GM19025 (cell line): ENCODE measurements around the gene ADAMTSL3.
"Not testable (repeated sequence)": the region's sequence is repeated elsewhere in the genome, so short reads cannot be mapped to it uniquely, and the experiment has no call there.

Experiments
- ATAC-seq: cut with Tn5 transposase; IDR thresholded peaks from one replicate; pipeline ENCODE4 v1.9.1; 2021; ENCODE audit warnings: mild to moderate bottlenecking, low read depth, moderate library complexity; ENCODE audit not compliant: unreplicated experiment

Gene ADAMTSL3

DNA sequence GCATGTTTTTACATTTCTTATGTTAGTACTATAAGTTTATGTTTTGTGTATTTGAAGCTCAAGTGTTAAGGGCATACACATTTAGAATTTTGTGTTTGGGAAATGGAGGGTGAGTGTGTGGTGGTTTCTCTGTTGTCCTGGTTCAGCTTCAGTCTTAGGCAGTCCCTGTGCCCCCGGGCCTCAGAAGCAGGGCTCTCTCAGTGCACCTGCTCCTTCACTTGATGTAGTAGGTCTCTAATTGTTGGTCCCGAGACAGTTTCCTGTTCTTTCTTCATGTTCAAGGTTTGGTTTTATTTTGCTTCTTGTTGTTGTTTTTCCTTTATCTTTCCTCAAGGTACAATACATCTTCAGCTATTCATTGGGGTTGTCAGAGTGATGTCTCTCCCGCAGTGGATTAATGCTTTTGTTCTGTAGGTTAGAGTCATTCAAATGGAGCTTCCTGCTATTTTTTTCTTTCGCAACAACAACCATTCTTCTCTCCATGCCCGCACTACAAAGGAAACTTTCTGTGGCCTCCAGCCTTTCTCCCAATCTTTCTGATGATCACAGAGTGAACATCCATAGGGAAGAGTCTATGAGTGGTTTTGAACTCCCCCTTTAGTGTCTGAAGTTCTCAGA lies 403.9 kb downstream of the ADAMTSL3 start:
- no peak for ATAC-seq

DNA sequence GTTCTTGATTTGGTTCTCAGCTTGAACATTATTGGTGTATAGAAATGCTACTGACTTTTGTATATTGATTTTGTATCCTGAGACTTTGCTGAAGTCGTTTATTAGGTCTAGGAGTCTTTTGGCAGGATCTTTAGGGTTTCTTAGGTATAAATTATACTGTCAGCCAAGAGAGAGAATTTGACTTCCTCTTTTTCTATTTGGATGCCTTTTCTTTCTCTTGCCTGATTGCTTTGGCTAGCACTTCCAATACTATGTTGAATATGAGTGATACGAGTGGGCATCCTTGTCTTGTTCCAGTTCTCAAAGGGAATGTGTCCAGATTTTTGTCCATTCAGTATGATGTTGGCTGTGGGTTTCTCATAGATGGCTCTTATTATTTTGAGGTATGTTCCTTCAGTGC lies 409.8 kb downstream of the ADAMTSL3 start:
- ATAC-seq: not testable (repeated sequence)

DNA sequence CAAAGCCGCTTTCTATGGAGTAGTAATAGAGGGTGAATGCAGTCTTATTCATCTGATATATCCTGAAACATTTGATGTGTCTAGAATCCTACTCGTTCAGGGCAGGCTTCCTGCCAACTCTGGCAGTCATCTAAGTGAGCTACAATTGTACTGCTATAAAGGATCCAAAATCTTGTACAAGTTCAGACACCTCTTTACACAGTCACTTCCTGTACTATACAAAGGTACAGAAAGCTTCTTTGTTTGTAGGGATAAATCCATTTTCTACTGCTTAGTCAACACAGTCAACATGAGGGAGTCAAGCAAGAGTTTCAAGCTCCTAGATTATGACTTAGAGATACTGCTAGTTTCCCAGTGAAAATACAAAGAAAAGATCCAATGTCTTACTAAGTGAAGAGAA lies 414.8 kb downstream of the ADAMTSL3 start:
- not testable (repeated sequence) for ATAC-seq

DNA sequence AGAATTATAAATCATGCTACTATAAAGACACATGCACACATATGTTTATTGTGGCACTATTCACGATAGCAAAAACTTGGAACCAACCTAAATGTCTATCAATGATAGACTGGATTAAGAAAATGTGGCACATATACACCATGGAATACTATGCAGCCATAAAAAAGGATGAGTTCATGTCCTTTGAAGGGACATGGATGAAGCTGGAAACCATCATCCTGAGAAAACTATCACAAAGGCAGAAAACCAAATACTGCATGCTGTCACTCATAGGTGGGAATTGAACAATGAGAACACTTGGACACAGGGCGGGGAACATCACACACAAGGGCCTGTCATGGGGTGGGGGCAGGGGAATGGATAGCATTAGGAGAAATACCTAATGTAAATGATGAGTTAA lies 424.1 kb downstream of the ADAMTSL3 start:
- not testable (repeated sequence) for ATAC-seq

DNA sequence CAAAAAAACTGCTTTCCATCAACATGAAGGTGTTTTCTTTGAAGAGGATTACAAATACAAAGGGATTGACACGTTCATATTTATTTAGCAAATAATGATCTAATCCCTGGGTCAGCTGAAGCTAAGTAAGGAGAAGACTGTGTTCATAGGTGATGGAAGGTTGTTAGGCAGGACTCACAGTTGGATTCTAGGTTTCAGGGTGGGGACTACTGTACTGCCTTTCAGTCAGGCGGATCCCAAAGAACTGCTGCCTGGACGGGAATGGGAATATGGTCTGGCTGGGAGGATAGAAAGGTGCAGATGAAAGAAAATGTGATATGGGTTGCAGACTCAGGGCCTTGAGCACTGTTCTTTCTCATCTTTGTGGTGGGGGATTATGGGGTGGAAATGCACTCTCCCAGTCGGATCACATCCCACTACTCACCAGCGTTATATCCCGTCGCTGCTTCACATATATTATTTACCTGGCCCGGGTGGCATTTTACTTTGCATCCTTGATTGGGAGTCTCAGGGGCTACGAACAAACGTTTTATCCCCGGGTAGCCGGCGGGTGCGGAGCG lies 425.5 kb downstream of the ADAMTSL3 start:
- not testable (repeated sequence) for ATAC-seq

DNA sequence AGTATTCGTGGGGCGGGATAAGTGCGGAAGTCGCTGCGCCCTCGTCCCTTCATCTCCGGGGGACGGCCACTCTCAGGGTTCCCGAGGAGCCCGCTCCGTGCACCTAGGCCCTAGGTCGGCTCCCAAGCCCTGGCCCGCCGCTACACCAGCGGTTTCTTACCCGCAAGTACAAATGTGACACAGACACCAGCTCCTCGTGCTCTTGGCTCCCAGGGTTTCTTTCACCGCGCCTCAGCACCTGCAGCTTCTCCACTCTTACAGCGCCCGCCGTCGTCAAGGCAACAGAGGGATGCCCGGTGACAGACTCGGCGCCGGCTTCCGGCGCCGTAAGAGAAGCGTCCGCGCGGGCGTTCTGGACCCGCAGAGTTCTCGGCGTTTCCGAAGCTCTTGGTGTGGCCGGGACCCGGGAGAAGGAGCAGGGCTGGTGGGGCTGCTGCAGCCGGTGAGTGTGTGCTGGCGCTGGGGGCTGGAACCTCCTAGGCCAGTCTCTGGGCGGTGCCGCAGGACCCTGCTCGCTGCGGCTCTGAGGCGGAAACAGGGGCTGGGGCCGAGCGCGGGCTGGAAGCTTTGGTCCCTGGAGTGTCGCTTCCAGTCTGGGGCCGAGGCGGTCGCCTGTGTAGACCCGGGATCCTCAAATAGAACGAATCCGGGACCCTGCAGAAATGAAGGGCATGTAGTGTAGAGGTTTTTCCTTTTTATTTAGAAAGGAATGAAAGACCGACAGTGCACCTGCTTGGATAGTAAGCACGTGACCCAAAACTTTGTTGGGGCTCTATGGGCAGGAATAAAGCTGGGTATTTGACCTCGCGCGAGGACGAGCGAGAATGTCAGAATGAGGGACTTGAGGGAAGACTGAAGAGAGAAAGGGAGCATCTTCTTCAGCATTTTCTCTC lies 426.2 kb downstream of the ADAMTSL3 start:
- ATAC-seq: peak; percentile 73

DNA sequence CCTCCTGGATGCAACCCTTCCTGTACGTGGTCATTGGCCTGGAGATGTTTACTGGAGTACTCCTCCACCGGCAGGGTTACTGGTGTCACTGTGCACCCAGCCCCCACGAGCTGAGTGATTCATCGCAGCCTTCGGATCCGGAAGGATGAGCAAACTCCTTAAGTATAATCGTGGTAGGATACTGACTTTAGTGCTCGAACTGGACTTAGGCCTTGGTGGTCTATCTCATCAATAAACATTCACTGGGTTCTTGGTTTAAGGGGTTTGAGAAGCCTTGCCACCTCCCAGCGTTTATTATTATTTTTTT lies 426.8 kb downstream of the ADAMTSL3 start:
- not testable (repeated sequence) for ATAC-seq

DNA sequence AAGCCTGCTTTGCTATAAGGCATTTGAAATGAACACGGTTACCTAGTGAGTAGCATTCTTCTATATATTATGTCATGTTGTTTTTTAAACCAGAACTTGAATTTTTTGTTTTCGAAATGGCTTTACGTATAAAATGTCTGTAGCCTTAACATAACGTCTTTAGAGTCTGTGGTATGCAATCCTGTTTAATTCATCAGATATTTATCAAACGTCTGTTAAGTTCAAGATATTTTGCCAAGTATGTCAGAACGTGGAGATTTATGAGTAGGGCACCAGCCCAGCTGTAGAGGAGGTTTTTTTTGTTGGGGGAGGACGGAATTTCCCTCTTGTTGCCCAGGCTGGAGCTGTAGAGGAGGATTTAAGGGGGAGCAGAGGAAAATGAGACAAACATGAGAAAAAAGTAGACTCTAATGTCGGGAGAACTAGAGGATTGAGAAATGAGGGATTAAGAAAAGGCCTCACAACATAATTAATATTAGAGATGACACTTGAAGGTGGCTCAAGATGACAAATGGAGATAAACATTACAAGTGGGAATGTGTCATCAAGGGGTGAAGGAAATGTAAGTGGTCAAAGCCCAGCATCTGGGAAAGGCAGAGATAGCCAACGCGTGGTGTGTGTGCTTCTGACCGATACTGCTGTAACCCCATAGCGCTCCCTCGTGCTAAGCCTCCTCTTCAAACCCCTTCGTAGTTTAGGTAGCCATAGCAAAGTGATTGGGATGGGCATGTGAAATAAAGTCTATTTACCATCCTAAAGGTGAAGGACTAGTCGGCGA lies 427.7 kb downstream of the ADAMTSL3 start:
- ATAC-seq: no peak

DNA sequence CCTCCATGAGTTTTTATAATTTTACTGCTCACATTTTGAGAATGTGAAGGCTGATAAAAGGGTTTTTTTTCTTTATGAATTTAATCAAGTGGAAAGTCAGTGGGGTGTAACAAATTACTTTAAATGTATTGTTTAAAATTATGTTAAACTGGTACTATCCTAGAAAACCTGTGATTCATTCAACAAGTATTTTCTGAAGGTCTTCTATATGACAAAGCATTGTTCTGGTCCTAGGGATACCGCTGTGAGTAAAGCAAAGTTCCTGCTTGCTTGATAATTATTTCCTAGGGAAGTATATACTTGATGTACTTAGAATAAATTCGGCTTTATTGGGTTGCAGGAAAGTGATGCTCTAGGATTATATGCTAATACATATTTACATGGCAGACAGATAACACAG lies 428.8 kb downstream of the ADAMTSL3 start:
- no peak for ATAC-seq

DNA sequence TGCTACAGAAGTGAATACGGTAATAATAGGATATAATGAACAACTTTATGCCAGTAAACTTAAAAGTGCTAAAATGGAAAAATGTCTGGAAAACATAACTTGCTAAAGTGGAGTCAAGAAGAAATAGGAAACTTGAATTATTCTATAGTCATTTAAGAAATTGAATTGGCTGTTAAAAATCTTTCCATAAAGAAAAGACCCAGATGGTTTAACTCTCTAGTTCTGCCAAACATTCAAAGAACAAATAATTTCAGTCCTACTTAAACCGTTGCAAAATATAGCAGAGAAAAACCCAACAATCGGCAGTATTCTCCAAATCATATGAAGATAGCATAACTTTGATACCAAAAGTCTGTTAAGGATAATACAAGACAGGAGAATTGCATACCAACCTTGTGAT lies 432.1 kb downstream of the ADAMTSL3 start:
- not testable (repeated sequence) for ATAC-seq
